SK-N-MC (cell line): ENCODE measurements around the gene CLSTN2.

ENCODE experiments used
- EZH2 ChIP-seq: fragments of 200-600 bp; sonication (generic); IDR thresholded peaks from one replicate; pipeline ENCODE4 v1.6.1; 2017; ENCODE audit warnings: antibody characterized with exemption
- POLR2AphosphoS5 ChIP-seq: IDR thresholded peaks from 2 replicates; pipeline ENCODE4 v1.6.1; 2012; ENCODE audit warnings: mild to moderate bottlenecking, low read depth, low read length, borderline replicate concordance

DNA sequence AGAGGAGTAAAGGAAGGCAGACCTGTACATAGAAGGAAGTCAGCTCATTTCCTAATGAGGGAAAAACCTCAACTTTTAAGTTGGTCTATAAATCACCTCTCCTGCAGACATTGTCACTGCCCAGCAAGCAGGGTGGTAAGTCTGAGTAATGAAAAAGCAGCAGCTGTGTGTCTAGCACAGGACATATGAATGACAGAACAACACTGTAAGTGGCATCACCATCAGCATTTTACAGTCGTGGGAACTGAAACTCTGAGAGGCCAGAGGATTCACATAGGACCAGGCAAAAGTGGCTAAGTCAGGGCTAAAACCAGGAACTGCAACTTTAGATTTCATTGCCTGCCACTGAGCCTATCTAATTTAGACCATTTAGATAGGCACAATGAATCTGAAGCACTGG is 235.6 kb downstream of the CLSTN2 start:
- no peak for TF ChIP-seq EZH2
- TF ChIP-seq POLR2AphosphoS5: no peak
